Measurements from ENCODE around the gene SPECC1L.
A peak's percentile ranks its signal among the peaks of the same experiment; 100 is the strongest.

SPECC1L gene

DNA sequence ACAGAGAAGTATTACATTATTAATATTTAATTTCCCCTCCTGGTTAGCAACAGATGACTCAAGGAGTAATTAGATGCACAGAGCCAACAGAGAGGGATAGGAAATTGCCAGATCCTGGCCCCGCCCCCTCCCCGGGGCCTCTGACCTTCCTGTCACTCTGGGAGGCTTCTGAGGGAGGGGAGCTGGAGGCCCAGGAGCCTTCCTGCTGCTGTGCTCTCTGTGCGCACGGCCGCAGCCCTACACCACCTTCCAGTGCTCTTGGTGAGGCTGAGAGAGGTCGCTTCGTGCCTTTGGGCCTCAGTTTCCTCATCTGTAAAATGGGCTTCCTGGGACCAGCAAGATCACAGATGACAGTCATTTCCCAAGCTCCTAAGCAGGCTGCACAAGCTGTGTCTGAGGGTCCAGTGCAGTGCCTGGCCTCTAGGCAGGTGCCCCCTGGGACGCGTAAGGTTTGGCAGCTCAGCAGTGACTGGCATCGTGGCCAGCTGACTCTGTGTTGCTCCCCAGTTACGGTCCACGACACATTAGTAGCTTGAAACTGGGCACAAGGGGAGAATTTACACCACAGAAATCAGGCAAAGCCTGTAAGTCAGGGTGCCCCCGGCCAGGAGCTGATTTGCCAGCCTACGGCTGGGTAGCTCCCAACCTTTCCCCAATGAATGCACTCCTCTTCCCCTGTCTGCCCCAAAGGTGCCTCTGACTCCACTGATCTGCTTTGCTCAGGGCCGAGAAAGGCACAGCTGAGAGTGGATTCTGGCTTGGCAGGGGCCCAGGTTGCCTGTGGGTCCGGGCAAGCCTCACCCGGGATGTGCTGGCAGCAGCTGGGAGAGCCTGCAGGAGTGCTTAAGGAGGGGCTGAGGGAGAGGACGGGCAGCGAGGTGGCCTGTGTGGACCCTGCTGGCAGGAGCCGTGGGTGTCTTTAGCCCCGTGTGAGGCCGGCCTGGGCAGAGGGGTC, 159.1 kb downstream of the SPECC1L start:
- DNase-seq = peak in 4 of 42 donors; percentile 39 to 64 (median 52)
- intact Hi-C loops (cut with DNase I) = loop anchor here (5.0 kb wide), 1 partner anchor 93 kb away; no protein-coding TSS in a partner anchor

DNA sequence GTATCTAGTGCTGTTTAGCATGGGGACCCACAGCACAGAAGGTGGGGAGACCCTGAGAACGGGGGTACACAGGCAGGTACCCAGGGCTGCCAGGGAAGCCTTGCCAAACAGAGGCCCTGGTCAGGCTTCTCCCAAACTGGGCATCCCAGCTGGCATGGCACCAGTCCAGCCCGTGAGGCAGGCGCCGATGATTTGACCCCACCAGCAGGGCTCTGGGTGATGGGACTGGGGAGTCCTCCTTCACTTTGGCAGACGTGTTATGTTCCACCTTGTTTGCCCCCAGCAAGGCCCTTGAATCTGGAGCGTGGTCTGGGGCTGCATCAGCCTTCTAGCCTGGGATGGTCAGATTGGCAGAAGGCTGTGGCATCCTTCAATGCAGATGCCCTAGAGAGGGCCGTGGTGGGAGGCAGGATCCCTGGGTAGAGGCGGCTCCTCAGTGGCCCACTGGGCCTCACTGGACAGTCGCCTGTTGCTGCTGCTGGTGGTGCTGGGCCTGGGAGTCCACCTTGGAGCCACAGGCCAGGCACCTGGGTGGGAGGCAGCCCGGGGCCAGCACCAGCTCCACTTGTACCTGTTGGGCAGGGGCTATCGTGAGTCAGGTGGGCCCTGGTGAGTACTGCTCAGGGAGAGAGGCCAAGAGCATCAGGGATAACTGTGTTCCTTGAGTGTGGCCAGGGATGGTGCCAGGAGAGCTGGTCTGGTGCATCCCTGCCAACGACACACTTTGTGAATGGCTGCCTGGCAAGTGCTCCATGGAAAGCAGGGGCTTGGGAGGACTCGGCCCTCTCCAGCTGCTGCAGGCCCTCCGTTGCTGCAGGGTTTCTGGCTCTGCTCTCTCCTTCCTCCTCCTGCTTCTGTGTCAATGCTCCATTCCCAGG, 160.0 kb downstream of the SPECC1L start:
- peak in 1 of 42 donors; percentile 30 for DNase-seq
- intact Hi-C loops (cut with DNase I) = loop anchor here (5.0 kb wide), 1 partner anchor 92 kb away; no protein-coding TSS in a partner anchor

DNA sequence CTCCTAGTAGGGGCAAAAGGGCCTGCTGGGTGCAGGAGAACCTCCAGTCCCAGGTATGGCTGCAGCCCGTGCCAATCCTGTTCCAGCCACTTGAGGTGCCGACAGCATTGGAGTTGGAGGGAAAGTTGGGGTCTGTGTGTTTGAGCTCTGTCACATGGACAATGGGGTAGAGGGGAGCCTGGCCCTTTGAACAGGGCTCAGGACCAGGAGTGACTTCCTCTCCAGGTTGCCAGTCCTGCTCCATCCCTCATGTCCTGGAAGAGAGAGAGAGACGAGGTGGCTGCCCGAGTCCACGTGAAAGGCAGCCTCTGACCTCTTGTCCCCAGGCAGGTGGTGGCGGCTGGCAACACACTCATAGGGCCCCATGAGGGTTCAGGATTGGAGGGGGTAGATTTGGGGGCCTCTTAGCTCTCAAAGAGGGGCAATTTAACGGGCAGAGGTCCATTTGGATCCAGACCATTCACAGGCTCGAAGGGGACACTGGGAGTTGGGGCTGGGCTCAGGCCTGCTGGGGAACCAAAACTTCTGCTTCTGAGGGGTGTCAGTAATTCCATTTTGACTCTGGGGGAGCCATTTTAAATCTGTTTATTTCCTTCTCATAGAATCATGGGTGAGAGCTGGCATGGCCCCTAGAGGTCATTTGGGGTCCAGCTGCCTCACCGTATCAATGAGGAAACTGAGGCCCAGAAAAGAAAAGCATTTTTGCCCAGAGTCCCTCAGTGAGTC, 160.8 kb downstream of the SPECC1L start:
- intact Hi-C loops (cut with DNase I) = loop anchor here (5.0 kb wide), 1 partner anchor 91 kb away; no protein-coding TSS in a partner anchor
- peak in 2 of 42 donors; percentile 3 to 8 for DNase-seq

DNA sequence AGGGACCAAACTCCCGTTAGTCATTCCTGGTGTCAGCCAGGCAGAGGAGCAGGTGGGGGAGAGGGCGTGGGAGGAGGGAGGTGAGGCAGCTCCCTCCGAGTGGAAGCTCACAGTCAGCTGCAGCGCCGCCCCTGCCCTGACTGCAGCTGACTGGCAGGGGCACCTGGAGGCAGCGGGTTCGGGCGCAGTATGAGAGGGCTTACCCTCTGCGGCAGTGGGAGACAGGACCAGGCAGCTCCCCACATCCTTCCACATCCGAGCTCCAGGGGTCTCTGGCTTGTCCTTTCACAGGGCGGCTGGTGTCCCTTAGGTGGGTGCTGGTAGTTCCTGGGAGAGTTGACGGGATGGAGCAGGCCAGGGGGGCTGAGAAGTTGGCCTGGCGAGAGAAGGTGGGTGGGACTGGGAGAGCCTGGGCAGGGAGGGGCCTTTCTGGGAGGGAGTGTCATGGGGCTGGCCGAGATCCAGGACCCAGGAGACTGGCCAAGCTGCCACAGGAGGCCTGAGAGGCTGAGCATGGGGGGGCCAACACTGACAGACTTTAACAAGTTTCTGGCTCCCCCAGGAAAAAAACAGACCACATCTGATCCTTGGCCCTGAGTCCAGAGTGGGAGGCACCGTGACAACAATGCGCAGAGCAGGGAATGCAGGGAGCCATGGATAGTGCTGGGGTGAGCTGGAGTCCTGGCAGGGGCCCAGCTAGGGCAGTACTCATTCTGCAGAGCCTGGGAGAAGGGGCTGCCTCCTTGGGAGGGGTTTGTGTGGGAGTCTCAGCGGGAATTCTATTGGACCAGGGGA, 161.6 kb downstream of the SPECC1L start:
- intact Hi-C loops (cut with DNase I) = loop anchor here (5.0 kb wide), 1 partner anchor 90 kb away; no protein-coding TSS in a partner anchor
- DNase-seq = peak; percentile 57 to 97 (median 84)

DNA sequence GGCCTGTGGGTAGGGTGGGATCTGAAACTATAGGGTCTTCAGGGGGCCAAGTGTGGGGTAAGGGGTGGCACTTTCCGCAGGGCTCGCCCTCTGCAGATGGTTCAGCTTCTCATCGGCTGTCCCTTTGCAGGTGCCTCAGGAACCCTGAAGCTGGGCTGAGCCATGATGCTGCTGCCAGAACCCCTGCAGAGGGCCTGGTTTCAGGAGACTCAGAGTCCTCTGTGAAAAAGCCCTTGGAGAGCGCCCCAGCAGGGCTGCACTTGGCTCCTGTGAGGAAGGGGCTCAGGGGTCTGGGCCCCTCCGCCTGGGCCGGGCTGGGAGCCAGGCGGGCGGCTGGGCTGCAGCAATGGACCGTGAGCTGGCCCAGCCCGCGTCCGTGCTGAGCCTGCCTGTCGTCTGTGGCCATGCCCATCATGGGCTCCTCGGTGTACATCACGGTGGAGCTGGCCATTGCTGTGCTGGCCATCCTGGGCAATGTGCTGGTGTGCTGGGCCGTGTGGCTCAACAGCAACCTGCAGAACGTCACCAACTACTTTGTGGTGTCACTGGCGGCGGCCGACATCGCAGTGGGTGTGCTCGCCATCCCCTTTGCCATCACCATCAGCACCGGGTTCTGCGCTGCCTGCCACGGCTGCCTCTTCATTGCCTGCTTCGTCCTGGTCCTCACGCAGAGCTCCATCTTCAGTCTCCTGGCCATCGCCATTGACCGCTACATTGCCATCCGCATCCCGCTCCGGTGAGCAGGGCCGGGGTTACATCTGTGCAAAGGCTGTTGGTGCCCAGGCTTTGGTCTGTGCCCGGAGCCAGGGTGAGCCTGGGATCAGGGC, 162.6 kb downstream of the SPECC1L start:
- intact Hi-C loops (cut with DNase I) = loop anchor here (5.0 kb wide), 1 partner anchor 89 kb away; no protein-coding TSS in a partner anchor
- peak in 3 of 42 donors; percentile 2 to 7 (median 5) for DNase-seq

DNA sequence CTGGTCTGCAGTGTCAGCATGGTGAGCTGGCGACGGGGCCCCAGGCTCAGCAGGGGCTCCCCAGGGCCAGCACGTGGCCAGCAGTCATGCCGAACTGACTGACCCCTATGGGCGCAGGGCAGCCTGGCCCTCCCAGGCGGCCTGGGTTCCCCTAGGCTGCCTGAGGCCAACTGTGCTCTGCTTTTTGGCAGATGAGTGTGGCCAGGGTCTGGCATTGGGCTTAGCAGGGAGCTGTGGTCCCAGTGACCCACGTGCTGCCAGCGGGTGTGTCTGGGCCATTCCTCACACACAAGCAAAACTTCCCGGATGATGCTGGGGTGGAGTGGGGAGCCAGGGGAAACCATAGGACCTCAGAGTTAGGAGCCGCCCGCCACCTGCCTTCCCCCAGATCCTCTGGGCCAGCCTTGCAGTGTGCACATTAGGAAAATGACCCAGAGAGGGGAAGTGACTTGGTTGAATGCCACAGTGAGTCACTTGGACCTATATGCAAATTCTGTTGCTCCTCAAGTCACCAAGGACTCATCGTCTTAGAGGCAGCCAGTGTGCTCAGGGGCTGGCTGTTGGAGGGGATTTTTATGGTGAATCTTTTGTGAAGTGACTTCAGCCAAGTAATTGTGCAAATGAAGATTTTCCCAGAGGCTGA, 163.3 kb downstream of the SPECC1L start:
- DNase-seq = peak in 2 of 42 donors; percentile 5 to 9
- intact Hi-C loops (cut with DNase I) = loop anchor here (5.0 kb wide), 1 partner anchor 88 kb away; no protein-coding TSS in a partner anchor

DNA sequence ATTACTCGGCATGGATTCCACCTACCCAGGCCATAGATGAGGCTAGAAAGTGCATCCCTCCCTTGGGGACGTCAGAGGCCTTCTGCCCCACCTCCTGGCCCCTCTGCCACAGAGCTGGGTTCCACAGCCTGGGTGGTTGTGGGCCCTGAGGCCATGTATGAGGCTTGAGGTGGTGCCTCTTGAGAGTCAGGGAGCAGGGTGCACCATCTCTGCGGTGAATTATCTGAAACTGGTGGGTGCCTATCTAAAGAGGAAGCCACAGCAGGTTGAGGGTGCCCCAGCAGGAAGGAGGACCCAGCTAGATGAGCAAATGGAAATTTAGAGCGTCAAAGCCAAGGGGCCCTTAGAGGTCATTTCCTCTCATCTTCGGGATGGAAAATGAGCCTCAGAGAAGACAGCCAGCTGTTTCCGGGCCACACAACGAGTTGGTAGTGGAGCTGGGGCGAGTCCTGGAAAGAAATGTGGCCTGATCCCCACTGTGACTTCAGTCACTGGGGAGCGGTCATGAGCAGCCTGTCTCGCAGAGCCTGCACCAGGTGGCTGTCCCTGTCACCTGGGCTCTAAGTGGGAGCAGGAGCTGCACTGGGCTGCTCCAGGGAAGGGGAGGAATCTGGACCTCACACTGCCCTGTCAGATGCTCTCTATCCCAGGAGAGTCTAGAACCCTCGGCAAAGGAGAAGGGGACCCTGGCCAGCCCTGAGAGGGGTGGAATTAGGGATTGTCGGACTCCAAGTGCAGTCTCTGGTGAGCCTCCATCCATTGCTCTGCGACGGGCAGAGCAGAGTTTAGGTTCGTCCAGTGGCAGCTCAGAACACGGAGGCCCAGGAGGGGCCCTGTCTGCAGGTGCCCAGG, 164.1 kb downstream of the SPECC1L start:
- peak in 4 of 42 donors; percentile 3 to 11 (median 7) for DNase-seq
- intact Hi-C loops (cut with DNase I) = loop anchor here (5.0 kb wide), 1 partner anchor 88 kb away; no protein-coding TSS in a partner anchor

DNA sequence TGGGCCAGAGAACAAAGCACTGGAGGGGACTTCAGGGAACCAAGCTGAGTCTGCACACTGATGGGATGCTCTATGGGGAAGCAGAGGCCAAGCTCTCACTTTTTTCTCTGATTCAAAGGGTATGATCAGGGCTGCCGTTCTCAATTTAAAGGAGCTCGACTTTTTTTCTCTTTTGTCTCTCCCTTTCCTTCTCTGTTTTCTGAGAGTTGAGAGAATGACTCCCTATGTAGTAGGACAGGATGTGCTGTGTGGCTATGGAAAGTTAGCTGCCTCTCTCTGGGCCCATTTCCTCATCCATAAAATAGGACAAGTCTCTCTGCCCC, 164.7 kb downstream of the SPECC1L start:
- intact Hi-C loops (cut with DNase I) = no loop called here
- no peak for DNase-seq

DNA sequence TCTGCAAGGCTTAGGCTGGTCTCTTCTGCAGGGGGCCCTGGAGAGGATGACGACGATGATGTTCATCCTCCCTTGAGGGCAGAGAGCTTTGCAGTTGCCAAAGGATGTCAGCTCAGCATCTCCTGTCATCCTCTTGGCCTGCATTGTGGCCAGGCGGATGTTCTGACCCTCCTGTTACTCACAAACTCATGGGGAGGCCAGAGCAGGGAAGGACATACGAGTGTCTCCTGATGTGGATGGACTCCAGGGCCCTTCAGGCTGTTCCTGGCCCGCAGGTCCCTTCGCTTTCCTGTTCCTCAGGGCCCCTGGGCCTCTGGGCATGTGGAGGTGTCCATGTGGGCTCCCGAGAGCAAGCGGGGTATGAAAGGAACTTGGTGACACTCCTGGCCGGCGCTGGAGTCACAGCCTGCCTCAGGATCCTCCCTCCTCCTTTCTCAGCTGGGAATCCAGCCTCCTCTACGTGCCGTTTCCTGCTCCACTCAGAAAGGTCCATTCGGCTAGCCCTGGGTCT, 165.3 kb downstream of the SPECC1L start:
- intact Hi-C loops (cut with DNase I) = no loop called here
- DNase-seq = peak in 6 of 42 donors; percentile 3 to 31 (median 19)

DNA sequence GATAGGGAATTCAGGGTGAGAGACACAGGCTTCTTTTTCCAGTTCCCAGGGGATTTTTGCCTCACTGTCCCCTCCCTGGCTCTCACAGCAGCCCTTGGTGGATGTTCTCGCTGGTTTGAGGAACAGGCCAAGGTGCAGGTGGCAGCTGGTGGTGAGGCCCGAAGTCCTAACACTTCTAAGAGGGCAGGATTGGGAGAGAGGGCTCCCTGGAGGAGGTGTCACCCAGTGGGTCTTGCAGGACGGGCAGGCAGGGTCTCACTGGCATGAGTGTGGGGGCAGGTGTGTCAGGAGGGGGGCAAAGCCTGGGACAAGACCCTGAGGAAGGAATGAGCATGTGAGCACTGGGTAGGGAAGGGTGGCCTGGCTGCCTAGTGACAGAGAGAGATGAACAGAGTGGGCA, 165.9 kb downstream of the SPECC1L start:
- DNase-seq = peak in 2 of 42 donors; percentile 15 to 22
- intact Hi-C loops (cut with DNase I) = no loop called here

DNA sequence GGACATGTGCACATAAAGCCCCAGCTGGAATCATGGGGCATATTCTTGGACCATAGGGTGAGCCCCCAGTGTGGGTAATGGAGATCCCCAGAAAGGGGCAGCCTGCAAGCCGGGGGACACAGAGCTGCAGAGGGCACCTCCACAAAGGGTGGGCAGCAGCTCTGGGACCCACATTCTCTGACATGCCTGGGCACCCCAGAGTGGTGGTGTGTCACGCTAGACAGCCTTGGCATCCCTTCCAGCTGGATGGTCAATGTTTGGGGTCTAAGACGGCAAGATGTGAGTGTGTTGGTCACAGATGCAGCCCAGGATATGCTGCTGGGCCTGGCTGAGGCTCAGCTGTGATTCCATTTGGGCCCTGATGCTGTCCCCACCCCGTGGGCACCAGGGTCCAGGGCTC, 166.5 kb downstream of the SPECC1L start:
- intact Hi-C loops (cut with DNase I) = no loop called here
- peak in 3 of 42 donors; percentile 12 to 15 (median 15) for DNase-seq

DNA sequence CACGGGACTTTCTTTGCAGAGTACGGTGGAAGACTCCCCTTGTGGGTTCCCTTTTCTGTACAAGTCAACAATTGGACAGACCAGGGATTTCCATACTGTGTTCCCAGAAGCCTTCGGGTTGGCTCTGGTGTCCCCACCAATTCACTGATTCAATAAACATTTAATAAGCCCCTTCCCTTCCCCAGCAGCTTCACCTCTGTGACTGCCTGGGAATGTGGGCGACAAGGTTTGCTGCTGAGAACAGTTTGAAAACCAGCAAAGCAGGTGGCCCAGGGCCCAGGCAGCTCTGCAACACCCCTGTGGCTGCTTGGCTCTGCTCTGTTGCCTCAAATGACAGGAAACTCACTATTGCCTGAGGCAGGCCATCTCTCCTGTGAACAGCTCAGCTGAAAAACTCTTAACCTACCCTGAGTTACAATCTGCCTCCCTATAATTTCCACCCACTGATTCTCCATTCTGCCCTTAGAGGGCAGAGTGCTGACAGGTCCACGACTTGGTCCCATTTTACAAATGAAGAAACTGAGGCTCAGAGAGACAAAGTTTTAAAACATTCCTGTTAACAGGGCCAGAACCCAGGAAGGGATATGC, 167.2 kb downstream of the SPECC1L start:
- intact Hi-C loops (cut with DNase I) = no loop called here
- DNase-seq = peak in 6 of 42 donors; percentile 2 to 26 (median 18)

DNA sequence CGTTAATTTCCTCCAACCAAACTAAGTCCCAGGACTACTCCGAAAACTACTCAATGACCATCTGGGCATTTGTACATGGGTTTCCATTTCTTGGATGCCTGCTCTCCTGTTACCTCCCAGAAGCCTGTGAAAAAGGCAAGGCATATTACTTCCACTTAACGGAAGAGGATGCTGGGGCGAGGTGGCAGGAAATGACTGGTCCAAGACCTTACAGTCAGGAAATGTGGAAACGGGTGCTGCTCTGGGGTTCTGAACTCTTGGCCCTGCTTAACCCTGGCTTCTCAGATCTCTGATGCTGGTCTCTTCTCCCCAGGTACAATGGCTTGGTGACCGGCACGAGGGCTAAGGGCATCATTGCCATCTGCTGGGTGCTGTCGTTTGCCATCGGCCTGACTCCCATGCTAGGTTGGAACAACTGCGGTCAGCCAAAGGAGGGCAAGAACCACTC, 169.7 kb downstream of the SPECC1L start:
- intact Hi-C loops (cut with DNase I) = no loop called here
- no peak for DNase-seq

DNA sequence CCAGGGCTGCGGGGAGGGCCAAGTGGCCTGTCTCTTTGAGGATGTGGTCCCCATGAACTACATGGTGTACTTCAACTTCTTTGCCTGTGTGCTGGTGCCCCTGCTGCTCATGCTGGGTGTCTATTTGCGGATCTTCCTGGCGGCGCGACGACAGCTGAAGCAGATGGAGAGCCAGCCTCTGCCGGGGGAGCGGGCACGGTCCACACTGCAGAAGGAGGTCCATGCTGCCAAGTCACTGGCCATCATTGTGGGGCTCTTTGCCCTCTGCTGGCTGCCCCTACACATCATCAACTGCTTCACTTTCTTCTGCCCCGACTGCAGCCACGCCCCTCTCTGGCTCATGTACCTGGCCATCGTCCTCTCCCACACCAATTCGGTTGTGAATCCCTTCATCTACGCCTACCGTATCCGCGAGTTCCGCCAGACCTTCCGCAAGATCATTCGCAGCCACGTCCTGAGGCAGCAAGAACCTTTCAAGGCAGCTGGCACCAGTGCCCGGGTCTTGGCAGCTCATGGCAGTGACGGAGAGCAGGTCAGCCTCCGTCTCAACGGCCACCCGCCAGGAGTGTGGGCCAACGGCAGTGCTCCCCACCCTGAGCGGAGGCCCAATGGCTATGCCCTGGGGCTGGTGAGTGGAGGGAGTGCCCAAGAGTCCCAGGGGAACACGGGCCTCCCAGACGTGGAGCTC, 170.2 kb downstream of the SPECC1L start:
- intact Hi-C loops (cut with DNase I) = no loop called here
- peak in 3 of 42 donors; percentile 11 to 38 (median 34) for DNase-seq
